Endothelial cell (in vitro differentiated cells): ENCODE data around the gene GPR107. TPM values are rescaled to one million over a fixed set of nuclear protein-coding genes. Genes with fewer than 3 reads are reported as not detected.

ENCODE experiments used
- DNase-seq: peaks from one replicate; pipeline ENCODE4 v3.0.0; 2021; ENCODE audit warnings: low spot score
- H3K27ac Mint-ChIP-seq: one replicate; pipeline ENCODE4 v1.8.0; 2021; ENCODE audit warnings: mixed read lengths, inconsistent platforms; ENCODE audit not compliant: unreplicated experiment
- H3K27me3 Mint-ChIP-seq: one replicate; pipeline ENCODE4 v1.8.0; 2021; ENCODE audit warnings: mild to moderate bottlenecking, moderate library complexity, mixed read lengths, inconsistent platforms; ENCODE audit not compliant: unreplicated experiment
- H3K36me3 Mint-ChIP-seq: one replicate; pipeline ENCODE4 v1.8.0; 2021; ENCODE audit warnings: mild to moderate bottlenecking, low read depth, mixed read lengths, inconsistent platforms; ENCODE audit not compliant: unreplicated experiment
- H3K4me1 Mint-ChIP-seq: one replicate; pipeline ENCODE4 v1.8.0; 2021; ENCODE audit warnings: mild to moderate bottlenecking, mixed read lengths, inconsistent platforms; ENCODE audit not compliant: unreplicated experiment
- H3K4me3 Mint-ChIP-seq: one replicate; pipeline ENCODE4 v1.8.0; 2021; ENCODE audit warnings: mild to moderate bottlenecking, mixed read lengths, inconsistent platforms; ENCODE audit not compliant: unreplicated experiment
- H3K9me3 Mint-ChIP-seq: one replicate; pipeline ENCODE4 v1.8.0; 2021; ENCODE audit warnings: mixed read lengths, inconsistent platforms; ENCODE audit not compliant: unreplicated experiment
- CTCF ChIP-seq: fragments of 200-600 bp; sonication (generic); IDR thresholded peaks from one replicate; pipeline ENCODE4 v1.5.0; 2021; ENCODE audit warnings: antibody characterized with exemption; ENCODE audit not compliant: unreplicated experiment
- total RNA-seq: library from RNA; stranded (reverse); fragmentation: NEBNext Ultra II Directional; extraction: Animal tissue kit (Norgen Biotek cat#: 25700); gene quantifications from one replicate; pipeline ENCODE4 v1.2.1, GENCODE V29; 2021; ENCODE audit not compliant: unreplicated experiment

GPR107 gene
- total RNA-seq, 1 donor from 2014 or later = 63.5 TPM

GRCh38 chr9:130147910-130148309 lies 94.2 kb downstream of the GPR107 start:
- TF ChIP-seq CTCF = no peak
- Mint-ChIP-seq H3K4me1 (peaks cover 8% of the 10 kb centered on the region), H3K27me3 (peaks cover 1% of the 10 kb centered on the region), H3K4me3 (no peak overlapping the region), H3K9me3 (no peaks in the 10 kb centered on the region), H3K36me3 (no peaks in the 10 kb centered on the region), H3K27ac (no peak overlapping the region)
- no peak for DNase-seq

GRCh38 chr9:130149031-130149430 lies 95.3 kb downstream of the GPR107 start:
- Mint-ChIP-seq H3K36me3 (no peaks in the 10 kb centered on the region), H3K27ac (no peak overlapping the region), H3K4me3 (no peak overlapping the region), H3K9me3 (no peaks in the 10 kb centered on the region), H3K27me3 (peaks cover 1% of the 10 kb centered on the region), H3K4me1 (peaks cover 5% of the 10 kb centered on the region)
- no peak for TF ChIP-seq CTCF
- DNase-seq = no peak

GRCh38 chr9:130149654-130150286 lies 96.1 kb downstream of the GPR107 start:
- TF ChIP-seq CTCF = no peak
- H3K27ac Mint-ChIP-seq = no peak overlapping the region
- H3K4me3 Mint-ChIP-seq = no peak overlapping the region
- H3K36me3 Mint-ChIP-seq = no peaks in the 10 kb centered on the region
- no peak for DNase-seq
- no peaks in the 10 kb centered on the region for H3K9me3 Mint-ChIP-seq
- peaks cover 1% of the 10 kb centered on the region for H3K27me3 Mint-ChIP-seq
- H3K4me1 Mint-ChIP-seq = peaks cover under 1% of the 10 kb centered on the region

GRCh38 chr9:130150779-130151382 lies 97.2 kb downstream of the GPR107 start:
- Mint-ChIP-seq H3K27me3 (peaks cover 1% of the 10 kb centered on the region), H3K36me3 (no peaks in the 10 kb centered on the region), H3K27ac (no peak overlapping the region), H3K4me1 (no peaks in the 10 kb centered on the region), H3K9me3 (no peaks in the 10 kb centered on the region), H3K4me3 (no peak overlapping the region)
- DNase-seq = no peak
- no peak for TF ChIP-seq CTCF

- Mint-ChIP-seq H3K27ac (no peak overlapping the region), H3K27me3 (peaks cover 5% of the 10 kb centered on the region), H3K9me3 (no peaks in the 10 kb centered on the region), H3K4me3 (no peak overlapping the region), H3K36me3 (no peaks in the 10 kb centered on the region), H3K4me1 (no peaks in the 10 kb centered on the region)
- TF ChIP-seq CTCF = no peak
- DNase-seq = no peak
Observed at GRCh38 chr9:130154816-130155215, 101.1 kb downstream of the GPR107 start.
